Measurements from ENCODE around the gene LRRC25. TPM values are rescaled to one million over a fixed set of nuclear protein-coding genes. Genes with fewer than 3 reads are reported as not detected.

LRRC25 gene
- total RNA-seq, 1 experiment from 2014 or later = not detected

GRCh38 chr19:18438331-18439024, 41.1 kb upstream of the LRRC25 start:
- intact Hi-C loops (cut with micrococcal nuclease) = no loop called here
- Mint-ChIP-seq H3K27ac (ENCODE audit: low read depth, unreplicated experiment) (peak overlapping the region; percentile 19), H3K9me3 (ENCODE audit: unreplicated experiment) (peaks cover 8% of the 10 kb centered on the region), H3K4me3 (ENCODE audit: unreplicated experiment) (peak overlapping the region; percentile 31), H3K36me3 (ENCODE audit: insufficient read depth, unreplicated experiment) (peaks cover 37% of the 10 kb centered on the region), H3K4me1 (ENCODE audit: insufficient read depth, unreplicated experiment) (peaks cover 33% of the 10 kb centered on the region), H3K27me3 (ENCODE audit: insufficient read depth, unreplicated experiment) (no peaks in the 10 kb centered on the region)
- ChIA-PET POLR2A (interaction anchor here (0.6 to 2.3 kb wide), 6 partner anchors 12 to 133 kb away, joined by 3 to 8 read pairs (median 4); partner anchors contain the start of genes FKBP8, LSM4, SSBP4 and UBA52), CTCF (interaction anchor here (0.6 to 3.7 kb wide), 4 partner anchors 12 to 431 kb away, joined by 3 to 25 read pairs (median 4); no protein-coding TSS in a partner anchor)
- peak; percentile 75 for DNase-seq (ENCODE audit: unreplicated experiment)
- no TSS peak for BruUV-seq (replicated peaks)
- TF ChIP-seq, protein P1, sequence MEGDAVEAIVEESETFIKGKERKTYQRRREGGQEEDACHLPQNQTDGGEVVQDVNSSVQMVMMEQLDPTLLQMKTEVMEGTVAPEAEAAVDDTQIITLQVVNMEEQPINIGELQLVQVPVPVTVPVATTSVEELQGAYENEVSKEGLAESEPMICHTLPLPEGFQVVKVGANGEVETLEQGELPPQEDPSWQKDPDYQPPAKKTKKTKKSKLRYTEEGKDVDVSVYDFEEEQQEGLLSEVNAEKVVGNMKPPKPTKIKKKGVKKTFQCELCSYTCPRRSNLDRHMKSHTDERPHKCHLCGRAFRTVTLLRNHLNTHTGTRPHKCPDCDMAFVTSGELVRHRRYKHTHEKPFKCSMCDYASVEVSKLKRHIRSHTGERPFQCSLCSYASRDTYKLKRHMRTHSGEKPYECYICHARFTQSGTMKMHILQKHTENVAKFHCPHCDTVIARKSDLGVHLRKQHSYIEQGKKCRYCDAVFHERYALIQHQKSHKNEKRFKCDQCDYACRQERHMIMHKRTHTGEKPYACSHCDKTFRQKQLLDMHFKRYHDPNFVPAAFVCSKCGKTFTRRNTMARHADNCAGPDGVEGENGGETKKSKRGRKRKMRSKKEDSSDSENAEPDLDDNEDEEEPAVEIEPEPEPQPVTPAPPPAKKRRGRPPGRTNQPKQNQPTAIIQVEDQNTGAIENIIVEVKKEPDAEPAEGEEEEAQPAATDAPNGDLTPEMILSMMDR (IDR thresholded peaks at IDR 0.05; ENCODE audit: unreplicated experiment) = no peak

DNA sequence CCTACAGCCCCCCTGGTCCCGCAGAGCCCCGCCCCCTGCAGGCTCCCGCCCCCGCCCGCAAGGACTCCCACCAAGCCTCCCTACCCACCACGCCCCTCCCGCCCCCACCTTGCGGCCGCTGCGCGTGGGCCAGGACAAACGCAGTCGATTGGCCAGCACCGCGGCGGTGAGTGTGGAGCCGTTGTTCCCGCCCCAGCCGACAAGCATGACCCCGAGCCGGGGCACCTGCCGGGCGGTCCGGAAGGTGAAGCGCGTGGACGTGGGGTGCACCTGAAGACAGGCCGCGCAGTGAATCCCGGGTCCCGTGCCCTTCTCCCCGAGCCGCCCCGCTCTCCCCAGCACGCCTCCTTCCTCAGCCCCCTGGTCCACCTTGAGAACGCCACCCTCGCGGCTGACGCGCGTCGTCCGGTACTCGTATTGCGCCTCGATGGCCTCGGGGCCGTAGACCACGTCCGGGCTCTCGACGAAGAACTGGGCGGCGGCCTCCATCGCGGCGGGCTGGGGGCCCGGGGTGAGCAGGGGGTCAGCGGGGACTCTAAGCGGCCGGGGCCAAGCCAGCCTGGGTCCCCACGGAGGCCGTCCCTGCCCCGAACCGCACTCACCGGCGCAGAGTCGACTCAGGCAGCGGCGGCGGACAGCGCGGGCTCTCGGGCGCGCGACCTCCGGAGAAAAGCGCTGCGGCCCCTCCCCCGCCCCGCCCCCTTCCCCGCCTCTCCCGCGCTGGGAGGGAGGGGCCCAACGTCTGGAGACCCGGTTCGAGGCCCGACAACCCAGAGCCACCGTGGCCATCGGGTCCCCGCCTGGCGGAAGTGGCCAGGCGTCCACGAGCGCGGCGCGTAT, 40.3 kb upstream of the LRRC25 start, which contains the start of gene ISYNA1:
TSS of gene ISYNA1 (minus strand) at position 643 of the 840 bp plus-strand sequence. CDS start at position 489, 154 bp downstream.
- DNase-seq (ENCODE audit: unreplicated experiment) = no peak
- CTCF ChIA-PET = no interaction called here
- H3K36me3 Mint-ChIP-seq (ENCODE audit: insufficient read depth, unreplicated experiment) = peaks cover 33% of the 10 kb centered on the region
- H3K4me1 Mint-ChIP-seq (ENCODE audit: insufficient read depth, unreplicated experiment) = peaks cover 33% of the 10 kb centered on the region
- intact Hi-C loops (cut with micrococcal nuclease) = no loop called here
- POLR2A ChIA-PET = interaction anchor here (2.3 kb wide), 1 partner anchor 19 kb away, joined by 8 read pairs; the partner anchor contains the start of gene SSBP4
- H3K4me3 Mint-ChIP-seq (ENCODE audit: unreplicated experiment) = peak within 1 kb of the TSS; percentile 35
- H3K9me3 Mint-ChIP-seq (ENCODE audit: unreplicated experiment) = peaks cover 7% of the 10 kb centered on the region
- peak within 1 kb of the TSS; percentile 19 for H3K27ac Mint-ChIP-seq (ENCODE audit: low read depth, unreplicated experiment)
- no TSS peak for BruUV-seq (replicated peaks)
- no peaks in the 10 kb centered on the region for H3K27me3 Mint-ChIP-seq (ENCODE audit: insufficient read depth, unreplicated experiment)
- TF ChIP-seq, protein P1 (IDR thresholded peaks at IDR 0.05; ENCODE audit: unreplicated experiment) = no peak

- Mint-ChIP-seq H3K27me3 (ENCODE audit: insufficient read depth, unreplicated experiment) (no peaks in the 10 kb centered on the region), H3K4me1 (ENCODE audit: insufficient read depth, unreplicated experiment) (peaks cover 26% of the 10 kb centered on the region), H3K27ac (ENCODE audit: low read depth, unreplicated experiment) (peak overlapping the region; percentile 7), H3K9me3 (ENCODE audit: unreplicated experiment) (no peaks in the 10 kb centered on the region), H3K4me3 (ENCODE audit: unreplicated experiment) (peak overlapping the region; percentile 35), H3K36me3 (ENCODE audit: insufficient read depth, unreplicated experiment) (peaks cover 26% of the 10 kb centered on the region)
- BruUV-seq (replicated peaks) = no TSS peak
- TF ChIP-seq, protein P1 (IDR thresholded peaks at IDR 0.05; ENCODE audit: unreplicated experiment) = no peak
- POLR2A ChIA-PET = no interaction called here
- no peak for DNase-seq (ENCODE audit: unreplicated experiment)
- intact Hi-C loops (cut with micrococcal nuclease) = no loop called here
- CTCF ChIA-PET = no interaction called here
Observed at GRCh38 chr19:18436671-18437490, 39.5 kb upstream of the LRRC25 start.
